GM12892 (cell line): Measurements from ENCODE around the gene ARSA.

ENCODE experiments used
- POLR2A ChIP-seq: IDR thresholded peaks from 2 replicates; pipeline ENCODE4 v1.6.1; 2011; ENCODE audit warnings: low read depth, low read length, control low read depth
- POLR2AphosphoS5 ChIP-seq: IDR thresholded peaks from 2 replicates; pipeline ENCODE4 v1.6.1; 2011; ENCODE audit warnings: low read depth, low read length, control low read depth
- TAF1 ChIP-seq: IDR thresholded peaks from 2 replicates; pipeline ENCODE4 v1.6.1; 2011; ENCODE audit warnings: low read depth, mild to moderate bottlenecking, control low read depth, low read length, borderline replicate concordance

GRCh38 chr22:50633771-50634170, 5.8 kb upstream of the ARSA start:
- TF ChIP-seq TAF1 (no peak), POLR2AphosphoS5 (no peak), POLR2A (no peak)
